ENCODE results near the gene ATAD1. TPM values are rescaled to one million over a fixed set of nuclear protein-coding genes. Genes with fewer than 3 reads are reported as not detected.
"Not testable (repeated sequence)": the region's sequence is repeated elsewhere in the genome, so short reads cannot be mapped to it uniquely, and the experiment has no call there.

The ATAD1 gene
- total RNA-seq, 2 experiments from 2014 or later = 43.8 to 49.3 TPM

DNA sequence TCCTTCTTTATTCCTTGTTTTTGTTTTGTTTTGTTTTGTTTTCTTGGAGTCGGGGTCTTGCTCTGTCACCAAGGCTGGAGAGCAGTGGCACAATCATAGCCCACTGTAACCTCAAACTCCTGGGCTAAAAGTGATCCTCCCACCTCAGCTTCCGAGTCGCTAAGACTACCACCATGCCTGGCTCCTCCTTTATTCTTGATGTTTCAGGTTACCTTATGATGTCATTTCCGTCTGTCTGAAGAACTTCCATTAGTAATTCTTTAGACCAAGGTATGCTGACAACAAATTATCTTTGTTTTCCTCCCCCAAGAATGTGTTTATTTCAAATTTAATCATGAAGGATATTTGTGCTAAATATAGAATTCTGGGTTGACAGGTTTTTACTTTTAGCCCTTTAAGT lies 18.1 kb upstream of the ATAD1 start:
- H3K27ac Mint-ChIP-seq = no peak overlapping the region
- H3K36me3 Mint-ChIP-seq (ENCODE audit: low read depth) = no peaks in the 10 kb centered on the region
- H3K27me3 Mint-ChIP-seq = no peaks in the 10 kb centered on the region
- TF ChIP-seq, protein P1, sequence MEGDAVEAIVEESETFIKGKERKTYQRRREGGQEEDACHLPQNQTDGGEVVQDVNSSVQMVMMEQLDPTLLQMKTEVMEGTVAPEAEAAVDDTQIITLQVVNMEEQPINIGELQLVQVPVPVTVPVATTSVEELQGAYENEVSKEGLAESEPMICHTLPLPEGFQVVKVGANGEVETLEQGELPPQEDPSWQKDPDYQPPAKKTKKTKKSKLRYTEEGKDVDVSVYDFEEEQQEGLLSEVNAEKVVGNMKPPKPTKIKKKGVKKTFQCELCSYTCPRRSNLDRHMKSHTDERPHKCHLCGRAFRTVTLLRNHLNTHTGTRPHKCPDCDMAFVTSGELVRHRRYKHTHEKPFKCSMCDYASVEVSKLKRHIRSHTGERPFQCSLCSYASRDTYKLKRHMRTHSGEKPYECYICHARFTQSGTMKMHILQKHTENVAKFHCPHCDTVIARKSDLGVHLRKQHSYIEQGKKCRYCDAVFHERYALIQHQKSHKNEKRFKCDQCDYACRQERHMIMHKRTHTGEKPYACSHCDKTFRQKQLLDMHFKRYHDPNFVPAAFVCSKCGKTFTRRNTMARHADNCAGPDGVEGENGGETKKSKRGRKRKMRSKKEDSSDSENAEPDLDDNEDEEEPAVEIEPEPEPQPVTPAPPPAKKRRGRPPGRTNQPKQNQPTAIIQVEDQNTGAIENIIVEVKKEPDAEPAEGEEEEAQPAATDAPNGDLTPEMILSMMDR (IDR thresholded peaks at IDR 0.05) = no peak
- H3K9me3 Mint-ChIP-seq = peaks cover 1% of the 10 kb centered on the region
- ATAC-seq (no peak), DNase-seq (no peak)
- H3K4me1 Mint-ChIP-seq (ENCODE audit: low read depth) = peaks cover 5% of the 10 kb centered on the region
- intact Hi-C loops (cut with micrococcal nuclease) = no loop called here
- POLR2A ChIA-PET = no interaction called here
- H3K4me3 Mint-ChIP-seq = no peak overlapping the region
- CTCF ChIA-PET = no interaction called here

DNA sequence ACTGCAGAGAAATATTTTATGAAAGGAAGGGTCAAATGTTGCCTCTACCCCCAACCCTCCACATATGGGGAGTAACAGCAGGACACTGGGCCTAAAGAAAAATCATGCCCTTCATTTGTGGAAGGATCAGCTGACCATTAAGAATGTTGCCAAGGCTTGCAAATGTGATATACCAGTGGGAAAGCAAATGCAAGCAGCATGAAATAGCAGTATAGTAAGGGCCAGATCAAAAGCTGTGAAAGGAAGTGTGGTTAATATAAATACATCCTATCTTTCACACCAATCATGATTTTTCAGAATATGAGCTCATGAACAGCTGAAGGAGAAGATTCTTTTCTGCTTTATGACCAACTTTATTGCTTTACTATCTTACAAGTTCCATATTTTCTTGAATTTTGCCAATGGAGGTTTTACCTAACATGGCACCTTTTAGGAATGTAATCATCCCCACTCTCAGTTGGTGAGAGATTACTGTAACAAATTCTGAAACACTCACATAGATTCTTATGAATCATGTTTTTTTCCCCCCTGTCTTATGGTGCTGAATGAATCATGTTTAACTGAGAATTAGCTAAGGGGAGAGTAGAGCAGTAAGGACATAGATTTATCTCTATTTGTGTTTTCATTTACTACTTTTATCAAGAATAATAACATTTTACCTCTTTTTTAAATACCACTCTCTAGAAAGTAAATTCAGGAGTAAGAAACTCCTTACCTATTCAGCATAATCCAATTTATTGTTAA lies 12.1 kb upstream of the ATAD1 start:
- TF ChIP-seq, protein P1 (IDR thresholded peaks at IDR 0.05) = no peak
- H3K4me1 Mint-ChIP-seq (ENCODE audit: low read depth) = peaks cover 38% of the 10 kb centered on the region
- H3K36me3 Mint-ChIP-seq (ENCODE audit: low read depth) = no peaks in the 10 kb centered on the region
- ChIA-PET CTCF (interaction anchor here (0.6 to 1.7 kb wide), 5 partner anchors 9 to 161 kb away, joined by 3 to 5 read pairs (median 4); partner anchors contain the start of gene ATAD1), POLR2A (interaction anchor here (0.6 to 0.8 kb wide), 2 partner anchors 12 to 67 kb away, joined by 3 to 5 read pairs; no protein-coding TSS in a partner anchor)
- ATAC-seq (peak; percentile 90), DNase-seq (no peak)
- H3K27me3 Mint-ChIP-seq = no peaks in the 10 kb centered on the region
- intact Hi-C loops (cut with micrococcal nuclease) = no loop called here
- no peak overlapping the region for H3K27ac Mint-ChIP-seq
- H3K4me3 Mint-ChIP-seq = no peak overlapping the region
- H3K9me3 Mint-ChIP-seq = no peaks in the 10 kb centered on the region

DNA sequence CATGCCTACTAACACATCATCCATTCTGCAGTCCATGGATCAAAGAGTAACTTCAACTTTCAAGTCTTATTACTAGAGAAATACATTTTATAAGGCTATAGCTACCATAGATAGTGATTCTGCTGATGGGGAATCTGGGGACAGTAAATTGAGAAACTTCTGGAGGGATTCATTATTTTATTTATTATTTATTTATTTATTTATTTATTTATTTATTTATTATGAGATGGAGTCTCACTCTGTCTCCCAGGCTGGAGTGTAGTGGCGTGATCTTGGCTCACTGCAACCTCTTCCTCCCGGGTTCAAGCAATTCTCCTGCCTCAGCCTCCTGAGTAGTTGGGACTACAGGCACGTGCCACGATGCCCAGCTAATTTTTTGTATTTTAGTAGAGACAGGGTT lies 11.0 kb upstream of the ATAD1 start:
- H3K9me3 Mint-ChIP-seq = not testable (repeated sequence)
- POLR2A ChIA-PET = interaction anchor here (0.6 to 3.2 kb wide), 2 partner anchors 11 to 66 kb away, joined by 5 to 14 read pairs; partner anchors contain the start of gene ATAD1

DNA sequence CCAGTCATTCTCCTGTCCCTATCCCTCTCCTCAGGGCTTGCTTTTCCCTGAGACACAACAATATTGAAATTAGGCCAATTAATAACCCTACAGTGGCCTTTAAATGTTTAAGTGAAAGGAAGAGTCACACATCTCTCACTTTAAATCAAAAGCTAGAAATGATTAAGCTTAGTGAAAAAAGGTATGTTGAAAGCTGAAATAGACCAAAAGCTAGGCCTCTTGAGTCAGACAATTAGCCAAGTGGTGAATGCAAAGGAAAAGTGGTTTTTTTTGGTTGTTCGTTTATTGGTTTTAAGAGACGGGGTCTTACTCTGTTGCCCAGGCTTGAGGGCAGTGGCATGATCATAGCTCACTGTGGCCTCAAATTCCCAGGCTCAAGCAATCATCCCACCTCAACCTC lies 9.7 kb upstream of the ATAD1 start:
- intact Hi-C loops (cut with micrococcal nuclease) = no loop called here
- no peak for DNase-seq
- no peak overlapping the region for H3K27ac Mint-ChIP-seq
- POLR2A ChIA-PET = interaction anchor here (3.2 kb wide), 1 partner anchor 9 kb away, joined by 14 read pairs; the partner anchor contains the start of gene ATAD1
- CTCF ChIA-PET = interaction anchor here (2.0 to 2.7 kb wide), 2 partner anchors 9 to 11 kb away, joined by 5 to 12 read pairs; partner anchors contain the start of gene ATAD1
- peaks cover 36% of the 10 kb centered on the region for H3K4me1 Mint-ChIP-seq (ENCODE audit: low read depth)
- H3K4me3 Mint-ChIP-seq = no peak overlapping the region
- TF ChIP-seq, protein P1 (IDR thresholded peaks at IDR 0.05) = no peak
- ATAC-seq = no peak
- no peaks in the 10 kb centered on the region for H3K36me3 Mint-ChIP-seq (ENCODE audit: low read depth)
- no peaks in the 10 kb centered on the region for H3K9me3 Mint-ChIP-seq
- H3K27me3 Mint-ChIP-seq = no peaks in the 10 kb centered on the region

More for the DNA sequence above, 11.0 kb upstream of the ATAD1 start:
- H3K4me1 Mint-ChIP-seq (ENCODE audit: low read depth) = peaks cover 38% of the 10 kb centered on the region
- intact Hi-C loops (cut with micrococcal nuclease); DNase-seq; H3K4me3 Mint-ChIP-seq; H3K27me3 Mint-ChIP-seq; H3K27ac Mint-ChIP-seq; H3K36me3 Mint-ChIP-seq (ENCODE audit: low read depth); ATAC-seq: not testable (repeated sequence)
- CTCF ChIA-PET = interaction anchor here (1.0 to 2.7 kb wide), 4 partner anchors 8 to 723 kb away, joined by 3 to 12 read pairs (median 4); partner anchors contain the start of gene ATAD1

DNA sequence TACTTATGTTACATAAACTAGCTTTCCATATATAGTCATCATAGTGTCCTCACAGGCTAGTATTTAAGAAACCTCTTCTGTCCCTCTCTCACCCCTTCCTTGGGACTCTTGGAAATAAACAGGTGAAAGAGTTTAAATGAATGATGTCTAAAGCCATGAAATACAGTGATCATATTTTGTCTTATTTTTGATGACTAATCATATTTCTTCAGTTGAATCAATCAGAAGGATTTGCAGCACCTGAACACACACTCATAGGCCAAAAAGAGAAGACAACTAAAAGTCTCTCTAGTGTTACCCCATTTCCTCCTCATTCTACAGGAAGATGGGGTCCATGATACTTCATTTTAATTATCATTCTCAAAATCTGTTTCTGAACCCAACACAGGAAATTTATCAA lies 8.6 kb upstream of the ATAD1 start:
- Mint-ChIP-seq H3K27ac (peak overlapping the region; percentile 12), H3K27me3 (no peaks in the 10 kb centered on the region), H3K4me1 (ENCODE audit: low read depth) (peaks cover 36% of the 10 kb centered on the region), H3K9me3 (no peaks in the 10 kb centered on the region), H3K4me3 (no peak overlapping the region), H3K36me3 (ENCODE audit: low read depth) (no peaks in the 10 kb centered on the region)
- POLR2A ChIA-PET = interaction anchor here (3.2 kb wide), 1 partner anchor 8 kb away, joined by 14 read pairs; the partner anchor contains the start of gene ATAD1
- CTCF ChIA-PET = interaction anchor here (1.0 to 2.7 kb wide), 3 partner anchors 8 to 19 kb away, joined by 3 to 12 read pairs (median 5); partner anchors contain the start of gene ATAD1
- TF ChIP-seq, protein P1 (IDR thresholded peaks at IDR 0.05) = no peak
- intact Hi-C loops (cut with micrococcal nuclease) = no loop called here
- ATAC-seq (no peak), DNase-seq (no peak)
